TTC549 (cell line): Measurements from ENCODE around the gene METTL6.
"Not testable (repeated sequence)": the region's sequence is repeated elsewhere in the genome, so short reads cannot be mapped to it uniquely, and the experiment has no call there.

Experiments used
- FAIRE-seq: peaks from 2 replicates; lab custom pipeline; 2012; peaks lifted over from hg19 to GRCh38; lab: Jason Lieb, UNC

METTL6 gene

DNA sequence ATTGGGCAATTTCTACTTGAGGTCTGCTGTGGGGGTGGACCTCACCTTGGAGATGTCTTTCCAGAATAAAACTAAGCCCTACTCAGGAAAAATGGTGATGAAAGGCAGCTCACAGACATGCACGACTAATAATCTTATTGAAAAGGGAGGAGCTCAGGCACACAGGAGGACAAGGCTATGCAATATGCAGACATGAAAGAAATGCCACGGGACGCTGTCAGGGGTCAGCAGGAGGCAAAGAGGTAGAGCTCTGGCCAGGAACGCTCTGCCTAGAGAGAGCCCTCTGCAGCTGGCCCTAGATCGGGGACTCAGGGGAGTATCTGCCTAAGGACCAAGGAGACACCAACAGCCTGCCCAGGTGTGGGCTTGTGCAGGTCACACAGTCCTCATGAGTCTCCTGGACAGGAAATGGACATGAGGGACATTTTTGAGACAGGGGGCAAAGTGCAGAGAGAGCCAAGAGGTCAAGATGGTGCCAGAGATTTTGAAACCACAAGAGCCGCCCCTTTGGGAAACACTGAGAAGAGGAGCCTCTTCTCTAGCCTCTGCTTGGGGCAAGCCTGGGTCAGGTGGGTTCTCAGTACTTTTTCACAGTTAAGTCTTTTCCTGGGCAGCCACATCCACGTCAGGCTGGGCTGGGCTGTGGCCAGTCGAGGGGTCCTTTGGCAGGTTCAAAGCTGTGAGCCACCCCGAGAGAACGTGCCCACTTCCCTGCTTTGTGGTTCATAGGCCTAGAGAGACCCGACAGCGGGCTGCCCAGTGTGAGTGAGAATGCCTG is 23.3 kb upstream of the METTL6 start:
- no peak for FAIRE-seq

DNA sequence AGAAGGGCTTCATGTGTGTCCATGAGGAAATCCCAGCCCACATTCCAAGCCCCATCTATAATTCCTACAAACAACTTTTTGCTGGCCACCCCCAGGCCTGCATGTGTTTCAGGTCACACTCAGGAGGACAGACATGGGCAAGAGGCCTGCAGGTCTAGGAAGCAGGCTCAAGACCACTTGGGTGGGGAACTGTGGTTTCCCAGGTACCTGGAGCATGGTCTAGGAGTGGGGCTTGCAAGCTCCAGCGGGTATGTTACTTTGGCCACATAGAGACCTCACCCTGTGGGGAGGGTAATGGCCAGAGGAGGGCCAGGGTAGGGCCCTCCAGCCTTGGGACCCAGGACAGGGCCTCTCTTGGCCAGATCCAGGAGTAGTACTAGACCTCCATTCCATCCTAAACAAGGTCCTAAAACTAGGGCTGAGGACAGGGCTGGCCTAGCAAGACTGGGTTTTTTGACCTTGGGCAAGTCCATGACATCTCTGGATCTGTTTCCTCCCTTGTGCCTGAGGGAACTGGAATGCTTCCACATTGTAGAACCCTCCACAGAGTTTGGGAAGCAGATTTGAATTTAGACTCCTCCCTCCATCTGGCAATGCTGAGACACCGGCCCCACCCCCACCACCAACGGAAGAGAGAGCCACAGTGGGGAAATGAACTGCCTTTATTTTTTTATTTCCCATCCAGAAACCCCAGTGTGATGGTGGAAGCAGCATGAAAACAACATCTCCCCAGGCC is 22.3 kb upstream of the METTL6 start:
- FAIRE-seq: no peak

- FAIRE-seq: no peak
Observed at GRCh38 chr3:15443826-15444524, 16.6 kb upstream of the METTL6 start.

DNA sequence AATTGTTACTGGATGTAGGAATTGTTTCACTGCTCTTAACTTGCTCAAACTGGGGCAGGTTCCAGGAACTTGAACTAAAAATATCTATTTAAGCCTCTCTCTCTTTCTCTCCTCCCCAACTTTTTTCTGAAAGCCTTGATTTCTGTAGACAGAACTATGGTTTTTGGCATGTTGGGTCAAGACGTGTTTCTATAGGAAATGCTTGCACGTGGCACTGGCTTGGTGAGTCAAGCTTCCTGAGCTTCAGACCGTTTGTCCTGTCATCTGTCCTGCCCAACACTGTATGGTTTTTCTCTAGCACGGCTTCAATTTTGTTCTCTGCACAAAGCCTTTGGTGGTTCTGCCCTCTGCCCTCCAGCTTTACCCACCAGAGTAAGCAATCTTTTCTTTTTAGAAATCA is 13.5 kb upstream of the METTL6 start:
- FAIRE-seq: no peak

GRCh38 chr3:15439476-15439875 is 12.1 kb upstream of the METTL6 start:
- FAIRE-seq: no peak

GRCh38 chr3:15438983-15439382 is 11.6 kb upstream of the METTL6 start:
- FAIRE-seq: no peak

GRCh38 chr3:15436246-15436645 is 8.9 kb upstream of the METTL6 start:
- no peak for FAIRE-seq

DNA sequence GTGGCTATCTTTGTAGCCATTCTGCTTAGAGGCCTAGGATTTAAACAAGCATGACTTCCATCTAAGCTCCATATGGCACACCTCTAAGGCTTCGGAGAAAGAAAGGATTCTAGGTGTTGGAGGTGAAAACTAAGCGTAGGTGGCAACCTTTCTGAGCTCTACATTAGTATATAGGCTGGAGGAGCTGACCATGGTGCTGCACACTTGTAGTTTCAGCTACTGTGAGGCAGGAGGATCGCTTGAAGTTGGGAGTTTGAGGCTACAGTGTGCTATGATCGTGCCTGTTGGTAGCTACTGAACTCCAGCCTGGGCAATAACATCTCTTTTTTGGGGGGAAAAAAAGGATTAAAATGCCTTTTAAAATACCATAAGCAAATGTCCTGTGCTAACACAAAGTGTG is 7.4 kb upstream of the METTL6 start:
- no peak for FAIRE-seq

DNA sequence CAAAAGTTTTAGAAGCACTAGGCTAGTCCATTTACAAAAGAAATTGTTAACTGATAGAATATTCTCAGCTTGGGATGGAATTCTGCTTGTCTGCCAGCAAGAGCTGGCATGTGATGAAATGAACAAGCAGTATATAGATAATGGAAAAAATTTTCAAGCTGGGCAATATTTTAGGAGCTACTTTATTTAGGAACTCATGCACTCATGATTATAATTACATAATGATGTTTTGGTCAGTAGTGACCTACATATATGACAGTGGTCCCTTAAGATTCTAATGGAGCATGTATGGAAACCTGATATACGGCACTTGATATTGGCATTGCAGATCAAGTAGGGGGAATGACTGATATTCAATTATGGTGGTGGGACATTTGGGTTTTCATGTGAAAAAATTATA is 6.2 kb upstream of the METTL6 start:
- FAIRE-seq: no peak

DNA sequence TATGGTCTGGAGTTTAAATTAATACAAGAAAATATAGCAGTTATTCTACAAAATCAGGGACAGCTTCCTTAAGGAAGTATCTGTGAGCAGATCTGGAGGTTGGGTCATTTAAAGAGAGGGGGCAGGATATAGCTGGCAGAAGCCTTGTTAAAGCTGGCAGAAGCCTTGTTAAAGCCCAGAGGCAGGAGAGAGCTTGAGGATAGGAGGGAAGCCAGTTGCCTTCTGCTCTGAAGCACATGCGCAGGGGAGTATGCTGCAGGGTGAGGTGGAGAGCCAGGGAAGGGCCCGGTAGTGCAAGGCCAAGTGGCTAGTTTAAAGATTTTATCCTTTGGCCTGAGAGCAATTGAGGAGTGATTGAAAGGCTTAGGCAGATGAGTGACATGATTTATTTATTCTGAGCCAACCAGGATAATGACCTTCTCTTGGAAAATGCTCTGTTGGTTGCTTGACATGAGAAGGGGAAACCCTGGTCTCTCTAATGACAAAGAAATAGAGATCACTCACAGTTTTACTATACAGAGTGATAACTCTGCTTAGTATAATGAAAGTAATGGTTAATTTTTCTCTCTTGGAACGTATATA is 4.0 kb upstream of the METTL6 start:
- no peak for FAIRE-seq

- no peak for FAIRE-seq
Observed at GRCh38 chr3:15430624-15431023, 3.3 kb upstream of the METTL6 start.

GRCh38 chr3:15429080-15429479 is 1.7 kb upstream of the METTL6 start:
- no peak for FAIRE-seq

- FAIRE-seq: no peak
Observed at GRCh38 chr3:15428539-15428938, 1.2 kb upstream of the METTL6 start.

DNA sequence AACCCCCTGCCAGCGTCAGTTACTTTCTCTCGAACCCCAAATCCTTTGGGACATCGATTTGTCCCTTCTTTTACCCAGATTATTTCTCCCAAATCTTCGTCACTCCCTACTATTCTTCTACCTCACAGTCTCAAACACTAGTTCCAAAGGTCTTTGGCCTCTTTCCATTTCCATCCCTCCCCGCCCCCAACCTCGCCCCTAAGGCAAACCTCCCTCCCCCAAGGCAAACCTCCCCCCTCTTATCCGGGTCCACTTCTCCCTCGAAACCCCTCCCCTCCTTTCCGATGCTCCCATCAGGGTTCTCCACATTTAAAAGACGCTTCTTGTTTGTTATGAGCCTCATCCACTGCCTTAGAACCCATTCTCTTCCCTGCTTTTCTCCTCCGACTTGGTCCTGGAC is 637 bp upstream of the METTL6 start:
- no peak for FAIRE-seq

GRCh38 chr3:15426579-15427118 is 695 bp downstream of the METTL6 start:
- FAIRE-seq: no peak

GRCh38 chr3:15420871-15421270 is 6.5 kb downstream of the METTL6 start:
- no peak for FAIRE-seq

DNA sequence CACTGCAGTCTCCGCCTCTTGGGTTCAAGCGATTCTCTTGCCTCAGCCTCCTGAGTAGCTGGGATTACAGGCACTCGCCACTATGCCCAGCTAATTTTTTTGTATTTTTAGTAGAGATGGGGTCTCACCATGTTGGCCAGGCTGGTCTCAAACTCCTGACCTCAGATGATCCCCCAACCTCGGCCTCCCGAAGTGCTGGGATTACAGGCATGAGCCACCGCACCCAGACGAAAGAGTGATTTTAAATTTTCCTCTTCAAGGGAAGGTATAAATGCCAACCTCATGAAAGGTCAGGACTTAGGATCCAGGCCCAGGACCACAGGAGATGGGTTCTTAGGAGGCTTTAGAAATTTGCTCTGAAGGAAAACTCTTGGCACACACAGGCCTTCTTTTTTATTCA is 16.4 kb downstream of the METTL6 start:
- FAIRE-seq: not testable (repeated sequence)

- FAIRE-seq: no peak
Observed at GRCh38 chr3:15409774-15410173, 17.6 kb downstream of the METTL6 start.

GRCh38 chr3:15409239-15409638 is 18.1 kb downstream of the METTL6 start:
- no peak for FAIRE-seq

GRCh38 chr3:15405448-15406050 is 21.8 kb downstream of the METTL6 start:
- peak; percentile 62 for FAIRE-seq

- FAIRE-seq: no peak
Observed at GRCh38 chr3:15404767-15405166, 22.6 kb downstream of the METTL6 start.

DNA sequence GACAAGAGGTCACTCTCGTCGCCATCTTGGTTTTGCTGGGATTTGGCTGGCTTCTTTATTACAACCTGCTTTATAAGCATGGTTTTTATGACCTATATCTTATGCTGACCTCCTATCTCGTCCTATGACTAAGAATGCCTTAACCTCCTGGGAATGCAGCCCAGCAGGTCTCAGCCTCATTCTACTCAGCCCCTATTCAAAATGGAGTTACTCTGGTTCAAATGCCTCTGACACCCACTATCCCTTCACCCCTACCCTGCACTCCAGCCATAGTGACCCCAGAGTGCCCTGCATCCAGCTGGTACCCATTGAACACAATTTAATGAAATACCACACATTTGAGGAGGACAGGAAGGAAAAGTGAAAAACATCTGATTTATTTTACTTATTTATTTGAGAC is 23.4 kb downstream of the METTL6 start:
- FAIRE-seq: no peak
